Measurements from ENCODE around the gene ACSL4.
A peak's percentile ranks its signal among the peaks of the same experiment; 100 is the strongest.
"Not testable (repeated sequence)": the region's sequence is repeated elsewhere in the genome, so short reads cannot be mapped to it uniquely, and the experiment has no call there.

Gene ACSL4

GRCh38 chrX:109732807-109733612, at the start of gene ACSL4:
Gene ACSL4 (minus strand): TSS chrX:109733257. CDS start chrX:109683363, 49,894 bp downstream.
- peak; percentile 89 for DNase-seq

GRCh38 chrX:109777749-109778148, 44.7 kb upstream of the ACSL4 start:
- DNase-seq = no peak

- DNase-seq = no peak
These were observed 43.9 kb upstream of the ACSL4 start for GRCh38 chrX:109776986-109777385.

GRCh38 chrX:109776432-109776831, 43.4 kb upstream of the ACSL4 start:
- no peak for DNase-seq

- no peak for DNase-seq
These were observed 42.3 kb upstream of the ACSL4 start for GRCh38 chrX:109775386-109775785.

GRCh38 chrX:109774706-109775105, 41.6 kb upstream of the ACSL4 start:
- no peak for DNase-seq

GRCh38 chrX:109774136-109774535, 41.1 kb upstream of the ACSL4 start:
- no peak for DNase-seq

GRCh38 chrX:109773374-109773773, 40.3 kb upstream of the ACSL4 start:
- no peak for DNase-seq

GRCh38 chrX:109770780-109771179, 37.7 kb upstream of the ACSL4 start:
- DNase-seq = no peak

- no peak for DNase-seq
These were observed 27.8 kb upstream of the ACSL4 start for GRCh38 chrX:109760922-109761250.

GRCh38 chrX:109760209-109760921, 27.3 kb upstream of the ACSL4 start:
- DNase-seq = no peak

- no peak for DNase-seq
These were observed 20.2 kb upstream of the ACSL4 start for GRCh38 chrX:109753256-109753655.

GRCh38 chrX:109751698-109752097, 18.6 kb upstream of the ACSL4 start:
- no peak for DNase-seq

GRCh38 chrX:109749207-109749606, 16.1 kb upstream of the ACSL4 start:
- no peak for DNase-seq

GRCh38 chrX:109747681-109748080, 14.6 kb upstream of the ACSL4 start:
- no peak for DNase-seq

GRCh38 chrX:109742722-109743121, 9.7 kb upstream of the ACSL4 start:
- no peak for DNase-seq

- DNase-seq = not testable (repeated sequence)
These were observed 7.8 kb upstream of the ACSL4 start for GRCh38 chrX:109740896-109741295.

GRCh38 chrX:109740433-109740809, 7.4 kb upstream of the ACSL4 start:
- no peak for DNase-seq

GRCh38 chrX:109739625-109740432, 6.8 kb upstream of the ACSL4 start:
- no peak for DNase-seq

GRCh38 chrX:109735202-109735744, 2.2 kb upstream of the ACSL4 start:
- DNase-seq = no peak

- no peak for DNase-seq
These were observed 591 bp upstream of the ACSL4 start for GRCh38 chrX:109733613-109734083.

GRCh38 chrX:109732017-109732801, 848 bp downstream of the ACSL4 start:
- peak; percentile 4 to 10 for DNase-seq

Data from stimulated activated CD4-positive, alpha-beta T cell treated with anti-CD3 and anti-CD28 coated beads, Interleukin-4, amount 100 ng/mL, for 4 hours (primary cell).